H1 (cell line): ENCODE results near the gene RPL13A. TPM values are rescaled to one million over a fixed set of nuclear protein-coding genes. Genes with fewer than 3 reads are reported as not detected.
A peak's percentile ranks its signal among the peaks of the same experiment; 100 is the strongest.
"Not testable (repeated sequence)": the region's sequence is repeated elsewhere in the genome, so short reads cannot be mapped to it uniquely, and the experiment has no call there.

Experiments
- CTCF ChIA-PET: fragments of 300-600 bp; sonication (Branson Sonifier 250); formaldehyde crosslinking; loops from one replicate; lab custom pipeline; 2021; ENCODE audit not compliant: partially characterized antibody; lab: Charles Lee
- POLR2A ChIA-PET: fragments of 300-600 bp; sonication (Branson Sonifier 250); formaldehyde crosslinking; loops from one replicate; lab custom pipeline; 2021; ENCODE audit warnings: inconsistent platforms; ENCODE audit not compliant: partially characterized antibody; lab: Charles Lee
- DNase-seq, 2 experiments: peaks; one replicate each; pipeline versions ENCODE4 v3.0.0 to v3.0.0-alpha.2; 2010 to 2022; ENCODE audit warnings: low spot score in 2 of 2, low read depth in 1 of 2, mixed read lengths in 1 of 2
- FAIRE-seq: peaks from 2 replicates; lab custom pipeline; 2011; peaks lifted over from hg19 to GRCh38; lab: Jason Lieb, UNC
- H2AFZ ChIP-seq: 2 replicates; pipeline ENCODE4 v1.8.1; 2012; ENCODE audit warnings: low read length, inconsistent platforms
- H2AK5ac ChIP-seq: 2 replicates; pipeline ENCODE4 v1.6.1; 2013; ENCODE audit warnings: low read depth, low read length
- H2BK120ac ChIP-seq: replicated peaks from 2 replicates; pipeline ENCODE3; 2013; ENCODE audit warnings: low read depth, low read length, inconsistent platforms
- H2BK12ac ChIP-seq: 2 replicates; pipeline ENCODE4 v1.6.1; 2013; ENCODE audit warnings: low read depth, low read length
- H2BK15ac ChIP-seq: 2 replicates; pipeline ENCODE4 v1.6.1; 2013; ENCODE audit warnings: low read length
- H2BK20ac ChIP-seq: 2 replicates; pipeline ENCODE4 v1.6.1; 2013; ENCODE audit warnings: low read length
- H2BK5ac ChIP-seq: 2 replicates; pipeline ENCODE4 v1.6.1; 2013; ENCODE audit warnings: low read depth, low read length
- H3K14ac ChIP-seq: 2 replicates; pipeline ENCODE4 v1.6.1; 2013; ENCODE audit warnings: inconsistent platforms; ENCODE audit not compliant: insufficient read length
- H3K18ac ChIP-seq: 2 replicates; pipeline ENCODE4 v1.6.1; 2013; ENCODE audit warnings: low read length; ENCODE audit errors: extremely low read depth
- H3K23ac ChIP-seq: 2 replicates; pipeline ENCODE4 v1.6.1; 2013; ENCODE audit warnings: inconsistent platforms; ENCODE audit not compliant: insufficient read length
- H3K23me2 ChIP-seq: 2 replicates; pipeline ENCODE4 v1.6.1; 2013; ENCODE audit warnings: low read depth, low read length
- H3K27ac ChIP-seq: 2 replicates; pipeline ENCODE4 v1.6.1; 2011; ENCODE audit warnings: low read depth, low read length, inconsistent platforms
- H3K27me3 ChIP-seq, 4 experiments: replicated peaks in 1 of 4; 1 replicate in 1 of 4; 2 replicates in 3 of 4; pipeline versions ENCODE4 v1.6.1 to v1.8.1; 2011 to 2013; ENCODE audit warnings: low read length in 3 of 4, mild to moderate bottlenecking in 3 of 4, inconsistent platforms in 2 of 4, mixed read lengths in 2 of 4, moderate library complexity in 1 of 4; ENCODE audit not compliant: control insufficient read depth in 3 of 4, insufficient read depth in 3 of 4; ENCODE audit errors: extremely low read depth in 1 of 4
- H3K36me3 ChIP-seq, 4 experiments: 2 replicates each; pipeline versions ENCODE4 v1.6.1 to v1.8.1; 2011 to 2013; ENCODE audit warnings: mild to moderate bottlenecking in 4 of 4, low read length in 3 of 4, moderate library complexity in 2 of 4, control low read depth in 1 of 4, inconsistent platforms in 1 of 4; ENCODE audit not compliant: insufficient read depth in 4 of 4, control insufficient read depth in 2 of 4
- H3K4ac ChIP-seq: replicated peaks from 2 replicates; pipeline ENCODE3; 2013; ENCODE audit warnings: low read length, low read depth, mixed read lengths, inconsistent platforms; ENCODE audit not compliant: insufficient read length
- H3K4me1 ChIP-seq, 4 experiments: replicated peaks in 1 of 4; 1 replicate in 1 of 4; 2 replicates in 3 of 4; pipeline versions ENCODE4 v1.6.1 to v1.8.1; 2011 to 2013; ENCODE audit warnings: low read length in 3 of 4, inconsistent platforms in 2 of 4, mixed read lengths in 1 of 4; ENCODE audit not compliant: insufficient read depth in 4 of 4, control insufficient read depth in 3 of 4
- H3K4me2 ChIP-seq, 2 experiments: 2 replicates each; pipeline versions ENCODE4 v1.6.1 to v1.8.1; 2011 to 2013; ENCODE audit warnings: low read depth in 2 of 2, low read length in 2 of 2, control low read depth in 1 of 2, inconsistent platforms in 1 of 2, mild to moderate bottlenecking in 1 of 2; ENCODE audit not compliant: insufficient read depth in 1 of 2
- H3K4me3 ChIP-seq, 4 experiments: fragments of 200-600, 300-600 bp in 1 of 4; sonication (generic), shearing (Covaris generic), sonication (Bioruptor Twin) in 1 of 4; 2 replicates each; pipeline versions ENCODE4 v1.5.1 to v1.8.1; 2011 to 2016; ENCODE audit warnings: low read length in 4 of 4, low read depth in 3 of 4, control low read depth in 2 of 4, inconsistent platforms in 2 of 4, mild to moderate bottlenecking in 2 of 4, mixed read lengths in 1 of 4, moderate library complexity in 1 of 4; ENCODE audit not compliant: insufficient read depth in 2 of 4; ENCODE audit errors: extremely low read depth in 1 of 4
- H3K56ac ChIP-seq: replicated peaks from 2 replicates; pipeline ENCODE3; 2013; ENCODE audit warnings: low read depth, mild to moderate bottlenecking, mixed read lengths, low read length, inconsistent platforms; ENCODE audit not compliant: insufficient read length
- H3K79me1 ChIP-seq: 2 replicates; pipeline ENCODE4 v1.6.1; 2013; ENCODE audit warnings: low read depth, low read length, control low read depth
- H3K79me2 ChIP-seq, 2 experiments: 2 replicates each; pipeline versions ENCODE4 v1.6.1 to v1.8.1; 2012 to 2013; ENCODE audit warnings: low read length in 2 of 2, mild to moderate bottlenecking in 2 of 2, inconsistent platforms in 1 of 2; ENCODE audit not compliant: insufficient read depth in 2 of 2, control insufficient read depth in 1 of 2
- H3K9ac ChIP-seq, 4 experiments: replicated peaks in 1 of 4; 1 replicate in 1 of 4; 2 replicates in 3 of 4; pipeline versions ENCODE4 v1.6.1 to v1.8.1; 2011 to 2013; ENCODE audit warnings: low read depth in 3 of 4, low read length in 3 of 4, control low read depth in 2 of 4, mild to moderate bottlenecking in 2 of 4, moderate library complexity in 2 of 4, inconsistent platforms in 1 of 4; ENCODE audit errors: extremely low read depth in 1 of 4
- H3K9me3 ChIP-seq, 2 experiments: 2 replicates each; pipeline versions ENCODE4 v1.6.1 to v1.8.1; 2012 to 2013; ENCODE audit warnings: mild to moderate bottlenecking in 2 of 2, moderate library complexity in 2 of 2, control low read depth in 1 of 2, inconsistent platforms in 1 of 2, low read depth in 1 of 2, low read length in 1 of 2, mixed read lengths in 1 of 2; ENCODE audit not compliant: insufficient read depth in 2 of 2
- H4K20me1 ChIP-seq, 2 experiments: replicated peaks in 1 of 2; 2 replicates each; pipeline versions ENCODE3 to v1.8.1; 2011 to 2013; ENCODE audit warnings: inconsistent platforms in 2 of 2, low read length in 2 of 2, mild to moderate bottlenecking in 1 of 2; ENCODE audit not compliant: insufficient read depth in 2 of 2, control insufficient read depth in 1 of 2
- H4K5ac ChIP-seq: 2 replicates; pipeline ENCODE4 v1.6.1; 2013; ENCODE audit warnings: low read length, low read depth, mixed read lengths, inconsistent platforms; ENCODE audit not compliant: insufficient read length
- H4K8ac ChIP-seq: 2 replicates; pipeline ENCODE4 v1.8.0; 2013; ENCODE audit warnings: mild to moderate bottlenecking, moderate library complexity, low read length, inconsistent platforms; ENCODE audit not compliant: insufficient read depth; ENCODE audit errors: extremely low read depth
- H4K91ac ChIP-seq: replicated peaks from 2 replicates; pipeline ENCODE3; 2013; ENCODE audit warnings: low read length, mixed read lengths, inconsistent platforms; ENCODE audit not compliant: insufficient read length
- WGBS, 2 experiments: shearing (Covaris generic) in 1 of 2; methylation state at CpG; one replicate each; pipeline versions ENCODE4 v1.1.6 to v1.1.7; 2013 to 2015; ENCODE audit warnings: low lambda C conversion rate in 2 of 2, mixed read lengths in 2 of 2, inconsistent platforms in 1 of 2, low coverage in 1 of 2, missing lambda C conversion rate in 1 of 2; ENCODE audit not compliant: insufficient replicate concordance in 2 of 2, insufficient coverage in 1 of 2, insufficient read length in 1 of 2; ENCODE audit errors: extremely low coverage in 1 of 2, missing lambda C conversion rate in 1 of 2; 5-methylcytosine and 5-hydroxymethylcytosine counted together
- polyA plus RNA-seq, 7 experiments: library from polyadenylated mRNA; depleted of rRNA in 3 of 7; stranded (reverse) in 5 of 7; unstranded in 2 of 7; fragments of >200 nt in 5 of 7; fragments of 200-250 nt in 2 of 7; gene quantifications; 1 replicate in 5 of 7; 2 replicates in 1 of 7; 4 replicates in 1 of 7; pipeline versions ENCODE4 v1.2.1 to v1.2.3, GENCODE V29; 2011 to 2013; ENCODE audit warnings: missing spikeins in 2 of 7, mixed read lengths in 2 of 7
- total RNA-seq: library from RNA; stranded (reverse); fragmentation: NEBNext Ultra II Directional; extraction: Animal tissue kit (Norgen Biotek cat#: 25700); gene quantifications from 2 replicates; pipeline ENCODE4 v1.2.1, GENCODE V29; 2021

Gene RPL13A
- total and polyA plus RNA-seq, 2 of the 8 experiments (the other 6 are each of a cell fraction or from before 2014, with no cell fraction given), result 3,305 to 8,868 TPM

GRCh38 chr19:49444100-49444700, 43.2 kb upstream of the RPL13A start:
- DNase-seq, H4K5ac ChIP-seq, H3K18ac ChIP-seq, H3K4ac ChIP-seq, H3K56ac ChIP-seq, H2BK120ac ChIP-seq, H2AK5ac ChIP-seq, H4K8ac ChIP-seq, H4K91ac ChIP-seq, H3K79me2 ChIP-seq, H3K4me3 ChIP-seq, H2AFZ ChIP-seq, H3K79me1 ChIP-seq, H2BK5ac ChIP-seq, H2BK12ac ChIP-seq, H3K27ac ChIP-seq, H3K9me3 ChIP-seq, H3K9ac ChIP-seq, H2BK20ac ChIP-seq, FAIRE-seq, H3K23ac ChIP-seq, H2BK15ac ChIP-seq, H3K14ac ChIP-seq: not testable (repeated sequence)
- 76% methylated on average over 3 of the region's 5 CpGs; no CpG with 5 or more reads in 1 of the 2 experiments for WGBS, 2 experiments
- Histone ChIP-seq H3K36me3 (peaks cover 9 to 14% (median 12%) of the 10 kb centered on the region in 4 experiments; a peak in 6 of 8 replicates), H4K20me1 (peaks cover 9 to 13% of the 10 kb centered on the region in 2 experiments), H3K23me2 (peaks cover 18% of the 10 kb centered on the region; the same call in 1 of the 2 replicates), H3K27me3 (peaks cover 14 to 19% (median 18%) of the 10 kb centered on the region in 4 experiments), H3K4me1 (peaks cover 0 to 14% (median 12%) of the 10 kb centered on the region in 4 experiments; a peak in 6 of 7 replicates), H3K4me2 (peak overlapping the region; percentile 53 to 72; a peak in 2 of 4 replicates)
- ChIA-PET POLR2A (interaction anchor here (0.6 to 1.6 kb wide), 6 partner anchors 45 to 570 kb away, joined by 3 to 5 read pairs (median 3); no protein-coding TSS in a partner anchor), CTCF (interaction anchor here (0.6 to 7.9 kb wide), 12 partner anchors 10 to 584 kb away, joined by 3 to 88 read pairs (median 4); no protein-coding TSS in a partner anchor)
